H54 (cell line): ENCODE data around the gene MRTFA.

Source experiments
- DNase-seq: peaks from one replicate; pipeline ENCODE4 v3.0.0; 2011; ENCODE audit warnings: low spot score, mixed read lengths; ENCODE audit not compliant: insufficient read length
- FAIRE-seq: peaks from 3 replicates; lab custom pipeline; 2011; peaks lifted over from hg19 to GRCh38; lab: Jason Lieb, UNC
- POLR2A ChIP-seq: IDR thresholded peaks from 2 replicates; pipeline ENCODE4 v1.6.1; 2011; ENCODE audit warnings: low read depth, mild to moderate bottlenecking, low read length

The MRTFA gene

GRCh38 chr22:40449676-40450035, 186.9 kb downstream of the MRTFA start:
- DNase-seq (no peak), FAIRE-seq (no peak)
- TF ChIP-seq POLR2A, result no peak

GRCh38 chr22:40446203-40446602, 190.3 kb downstream of the MRTFA start:
- DNase-seq (no peak), FAIRE-seq (no peak)
- TF ChIP-seq POLR2A, result no peak

GRCh38 chr22:40444178-40444831, 192.2 kb downstream of the MRTFA start:
- DNase-seq (no peak), FAIRE-seq (no peak)
- TF ChIP-seq POLR2A, result no peak

GRCh38 chr22:40443732-40444131, 192.8 kb downstream of the MRTFA start:
- no peak for FAIRE-seq
- no peak for TF ChIP-seq POLR2A
- DNase-seq, result no peak

- no peak for TF ChIP-seq POLR2A
- DNase-seq, result no peak
- no peak for FAIRE-seq
Observed at GRCh38 chr22:40441761-40442390, 194.6 kb downstream of the MRTFA start.

- FAIRE-seq, result no peak
- TF ChIP-seq POLR2A, result no peak
- no peak for DNase-seq
Observed at GRCh38 chr22:40436505-40437431, 199.8 kb downstream of the MRTFA start.

GRCh38 chr22:40434745-40435144, 201.8 kb downstream of the MRTFA start:
- TF ChIP-seq POLR2A, result no peak
- no peak for FAIRE-seq
- DNase-seq, result no peak

- DNase-seq (no peak), FAIRE-seq (no peak)
- TF ChIP-seq POLR2A, result no peak
Observed at GRCh38 chr22:40434106-40434505, 202.4 kb downstream of the MRTFA start.

- TF ChIP-seq POLR2A, result no peak
- no peak for FAIRE-seq
- DNase-seq, result no peak
Observed at GRCh38 chr22:40433416-40434090, 203.0 kb downstream of the MRTFA start.

- FAIRE-seq (no peak), DNase-seq (no peak)
- no peak for TF ChIP-seq POLR2A
Observed at GRCh38 chr22:40432625-40433024, 203.9 kb downstream of the MRTFA start.

GRCh38 chr22:40432157-40432556, 204.4 kb downstream of the MRTFA start:
- no peak for TF ChIP-seq POLR2A
- no peak for DNase-seq
- FAIRE-seq, result no peak

GRCh38 chr22:40430991-40431390, 205.5 kb downstream of the MRTFA start:
- no peak for TF ChIP-seq POLR2A
- DNase-seq, result no peak
- no peak for FAIRE-seq

GRCh38 chr22:40429481-40429880, 207.0 kb downstream of the MRTFA start:
- no peak for TF ChIP-seq POLR2A
- DNase-seq, result no peak
- no peak for FAIRE-seq

GRCh38 chr22:40428796-40429195, 207.7 kb downstream of the MRTFA start:
- DNase-seq, result no peak
- no peak for FAIRE-seq

More at GRCh38 chr22:40428796-40429195, 207.7 kb downstream of the MRTFA start:
- TF ChIP-seq POLR2A, result no peak
